Measurements from ENCODE around the gene TBC1D3B.
"Not testable (repeated sequence)": the region's sequence is repeated elsewhere in the genome, so short reads cannot be mapped to it uniquely, and the experiment has no call there.

TBC1D3B gene

GRCh38 chr17:36168836-36169235 is 7.6 kb downstream of the TBC1D3B start:
- not testable (repeated sequence) for DNase-seq

- DNase-seq, result no peak
These were observed 22.4 kb downstream of the TBC1D3B start for GRCh38 chr17:36153895-36154610.

DNA sequence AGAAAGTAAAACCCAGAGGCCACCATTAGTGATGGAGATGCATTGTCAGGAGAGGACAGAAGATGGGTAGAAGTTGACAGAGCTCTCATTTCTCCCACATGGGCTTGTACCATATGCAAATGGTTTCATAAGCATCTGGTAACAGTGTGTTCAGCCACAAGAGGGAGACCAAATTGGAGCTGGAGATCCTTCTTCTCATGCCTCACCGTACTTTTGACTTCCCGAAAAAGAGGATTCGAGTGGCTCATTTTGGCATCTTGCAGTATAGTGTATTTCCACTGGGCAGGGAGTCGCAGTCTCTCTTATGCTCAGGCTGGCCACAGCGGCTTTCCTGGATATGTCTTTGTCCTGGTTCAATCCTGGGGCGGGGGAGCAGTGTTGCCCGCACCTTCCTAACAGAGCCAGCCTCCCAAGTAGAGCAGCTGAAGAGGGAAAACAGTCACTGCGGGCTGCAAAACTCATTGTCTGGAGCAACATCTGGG is 23.8 kb downstream of the TBC1D3B start:
- DNase-seq, result no peak

DNA sequence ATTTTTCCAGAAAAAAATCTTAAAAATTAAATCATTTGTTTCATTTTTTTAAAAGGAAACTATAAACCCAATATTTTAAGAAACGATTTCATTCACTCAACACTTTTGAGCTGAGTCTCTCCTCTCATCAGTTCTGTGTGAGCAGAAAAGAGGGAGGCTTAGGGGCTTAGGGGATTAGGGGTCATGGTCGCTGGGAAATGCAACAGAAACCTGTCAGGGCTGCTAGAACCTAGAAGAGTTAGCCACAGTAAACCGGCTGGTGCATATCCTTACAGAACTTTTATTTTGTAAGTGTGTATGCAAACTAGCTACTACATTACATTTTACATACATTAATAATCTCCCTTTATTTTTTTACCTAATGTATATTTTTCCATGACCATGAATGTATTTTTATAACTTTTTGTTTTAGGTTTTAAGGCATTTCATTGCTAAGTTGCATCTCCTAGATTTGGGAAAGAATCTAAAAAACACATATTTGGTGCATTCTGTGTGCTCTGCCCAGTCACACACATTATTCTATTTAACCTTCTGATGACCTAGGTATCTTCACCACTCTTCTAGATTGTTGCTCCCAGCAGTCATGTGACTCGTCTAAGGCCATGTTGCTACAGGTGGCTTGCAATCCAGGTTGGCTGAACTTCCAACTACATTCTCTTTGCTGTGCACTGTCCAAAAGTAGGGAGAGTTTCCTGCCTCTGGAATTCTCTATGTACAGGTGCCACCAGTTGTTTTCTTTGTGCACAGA is 24.4 kb downstream of the TBC1D3B start:
- DNase-seq, result no peak

DNA sequence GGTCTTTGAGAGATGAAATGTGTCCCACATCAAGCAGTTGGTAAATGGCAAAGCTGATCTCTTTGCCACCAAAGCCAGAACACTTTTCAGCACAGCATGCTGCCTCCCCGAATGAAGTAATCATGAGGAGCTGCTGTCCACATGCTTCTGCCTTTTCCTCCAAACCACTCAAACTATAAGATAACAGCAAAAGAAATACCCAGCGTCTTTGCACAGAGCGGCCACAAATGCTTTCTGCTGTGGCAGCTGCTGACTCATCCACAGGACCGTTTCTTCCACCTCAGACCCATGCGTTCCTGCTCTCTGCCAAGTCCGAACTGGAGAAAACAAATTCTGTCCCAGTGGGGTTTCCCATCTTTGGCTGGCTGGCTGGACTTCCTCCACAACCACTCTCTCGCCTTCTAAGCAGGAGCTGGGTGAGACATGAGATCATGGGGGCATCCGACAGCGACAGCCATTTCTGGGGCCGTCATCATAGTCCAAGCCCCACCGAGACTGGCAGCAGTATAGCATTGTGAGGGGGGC is 27.1 kb downstream of the TBC1D3B start:
- DNase-seq, result no peak

- peak; percentile 28 for DNase-seq
These were observed 27.7 kb downstream of the TBC1D3B start for GRCh38 chr17:36148559-36149295.

- no peak for DNase-seq
These were observed 28.8 kb downstream of the TBC1D3B start for GRCh38 chr17:36147601-36148000.

- no peak for DNase-seq
These were observed 31.3 kb downstream of the TBC1D3B start for GRCh38 chr17:36144981-36145729.

DNA sequence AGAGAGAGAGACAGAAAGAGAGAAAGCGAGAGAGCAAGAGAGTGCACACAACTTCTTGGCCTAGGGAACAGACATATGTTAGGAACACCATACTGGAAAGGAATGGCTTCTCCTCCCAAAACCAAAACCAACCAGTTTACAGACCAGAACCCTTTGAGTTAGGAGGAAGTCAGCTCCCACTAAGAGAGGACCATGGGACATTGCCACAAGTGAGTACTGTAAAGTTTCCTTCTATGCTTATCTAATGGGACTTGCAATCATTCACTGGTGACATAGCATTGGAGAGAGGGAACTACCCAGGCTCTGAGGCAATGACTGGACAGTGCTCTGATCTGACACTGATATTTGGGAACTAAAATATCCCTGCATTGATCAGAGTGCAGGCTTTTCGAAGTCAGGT is 32.4 kb downstream of the TBC1D3B start:
- DNase-seq, result no peak

DNA sequence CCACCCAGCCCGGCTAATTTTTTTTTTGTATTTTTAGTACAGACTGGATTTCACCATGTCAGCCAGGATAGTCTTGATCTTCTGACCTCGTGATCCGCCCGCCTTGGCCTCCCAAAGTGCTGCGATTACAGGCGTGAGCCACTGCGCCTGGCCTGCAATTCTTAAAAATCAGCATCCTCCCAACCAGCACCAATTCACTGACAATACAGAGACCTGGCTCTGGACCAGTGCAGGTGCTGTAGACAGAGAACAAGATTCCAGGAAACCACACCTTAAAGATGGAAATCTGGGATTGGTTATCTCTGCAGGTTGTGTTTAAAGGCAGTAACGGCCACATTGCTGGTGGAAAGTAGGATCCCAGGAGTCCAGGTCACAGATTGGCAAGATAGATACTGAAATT is 33.6 kb downstream of the TBC1D3B start:
- DNase-seq, result no peak

- DNase-seq, result no peak
These were observed 34.2 kb downstream of the TBC1D3B start for GRCh38 chr17:36142235-36142634.

GRCh38 chr17:36136439-36136838 is 40.0 kb downstream of the TBC1D3B start:
- DNase-seq, result no peak

DNA sequence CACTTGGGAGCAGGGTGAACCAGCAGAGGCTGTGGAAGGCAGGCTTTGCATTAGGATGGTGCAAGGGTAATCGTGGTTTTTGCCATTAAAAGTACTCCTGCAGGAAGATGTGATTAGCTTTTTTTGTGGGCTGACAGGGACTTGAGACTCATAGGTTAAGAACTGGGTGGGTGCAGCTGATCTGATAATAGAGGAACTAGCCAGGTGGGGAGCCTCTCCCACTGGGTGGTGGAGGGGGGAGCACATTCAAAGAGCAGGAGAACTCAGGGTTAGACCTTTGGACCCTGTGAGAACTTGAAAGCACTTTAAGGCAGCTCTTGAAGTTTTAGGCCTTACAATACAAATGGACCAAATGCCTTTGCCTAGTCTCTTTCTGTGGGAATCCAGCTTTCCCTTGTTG is 40.4 kb downstream of the TBC1D3B start:
- no peak for DNase-seq

- no peak for DNase-seq
These were observed 41.0 kb downstream of the TBC1D3B start for GRCh38 chr17:36135465-36135864.

DNA sequence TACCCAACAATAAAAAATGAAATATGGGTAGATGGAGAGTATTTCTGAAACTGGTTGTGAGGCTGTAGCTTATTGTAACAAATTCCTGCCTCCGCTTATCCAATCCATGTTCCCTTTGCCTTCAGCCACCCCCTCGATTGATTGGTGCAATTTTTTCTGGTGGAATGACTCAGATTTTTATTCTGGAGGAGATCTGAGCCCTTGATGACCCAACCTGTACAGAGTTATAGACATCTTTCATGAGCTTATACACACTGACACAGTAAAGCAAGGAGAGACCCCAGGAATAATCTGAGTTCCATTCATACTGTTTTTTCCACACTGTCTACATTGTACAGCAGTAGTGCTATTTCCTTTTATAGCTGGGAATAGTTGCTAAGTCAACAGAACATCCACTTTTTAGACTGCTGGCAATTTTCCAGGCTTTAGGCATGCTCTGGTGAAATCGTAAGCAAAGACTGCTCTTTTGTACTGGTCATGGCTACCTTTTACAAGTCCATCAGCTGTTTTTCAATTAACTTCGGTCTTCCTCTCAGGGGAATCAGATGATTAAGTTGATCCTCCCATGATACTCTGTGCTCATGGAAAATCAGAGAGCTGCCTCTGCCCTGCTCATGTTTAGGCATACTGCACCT is 42.7 kb downstream of the TBC1D3B start:
- peak; percentile 31 for DNase-seq

DNA sequence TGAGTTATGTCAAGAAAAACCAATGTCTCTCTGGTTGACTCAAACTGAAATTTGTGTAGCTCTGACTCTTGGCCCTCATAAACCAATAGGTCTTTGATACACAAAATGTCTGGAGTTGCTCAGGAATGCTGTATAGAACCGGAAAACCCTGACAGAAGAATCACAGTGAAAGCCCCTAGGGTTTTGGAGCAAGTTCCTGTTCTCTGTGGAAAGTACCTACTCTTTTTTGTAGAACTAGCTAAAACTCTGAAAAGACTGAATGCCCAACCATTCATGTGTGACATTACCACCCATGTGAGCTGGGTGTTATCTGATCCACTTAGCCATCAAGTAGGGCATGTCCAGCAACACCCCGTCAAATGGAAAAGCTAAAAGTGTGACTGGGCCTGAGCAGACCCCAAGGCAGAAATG is 44.0 kb downstream of the TBC1D3B start:
- no peak for DNase-seq

- DNase-seq, result no peak
These were observed 44.5 kb downstream of the TBC1D3B start for GRCh38 chr17:36131931-36132330.

DNA sequence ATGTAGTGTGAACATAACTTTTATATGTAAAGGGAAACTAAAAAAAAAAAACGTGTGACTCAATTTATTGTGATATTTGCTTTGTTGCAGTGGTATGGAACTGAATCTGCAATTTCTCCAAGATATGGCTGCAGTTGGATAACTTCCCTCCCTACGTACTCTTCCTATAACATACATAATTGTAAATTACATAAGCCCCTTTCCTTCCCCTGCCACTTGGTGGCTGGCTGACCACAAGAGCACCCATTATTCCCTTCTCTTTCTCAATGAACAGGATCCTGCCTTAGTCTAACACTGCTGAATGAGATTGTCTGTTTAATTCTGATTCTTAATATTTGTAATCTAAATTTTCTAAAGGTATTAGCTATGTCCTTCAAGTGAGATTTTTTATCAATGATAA is 45.0 kb downstream of the TBC1D3B start:
- no peak for DNase-seq

- DNase-seq, result no peak
These were observed 46.1 kb downstream of the TBC1D3B start for GRCh38 chr17:36130346-36130745.

DNA sequence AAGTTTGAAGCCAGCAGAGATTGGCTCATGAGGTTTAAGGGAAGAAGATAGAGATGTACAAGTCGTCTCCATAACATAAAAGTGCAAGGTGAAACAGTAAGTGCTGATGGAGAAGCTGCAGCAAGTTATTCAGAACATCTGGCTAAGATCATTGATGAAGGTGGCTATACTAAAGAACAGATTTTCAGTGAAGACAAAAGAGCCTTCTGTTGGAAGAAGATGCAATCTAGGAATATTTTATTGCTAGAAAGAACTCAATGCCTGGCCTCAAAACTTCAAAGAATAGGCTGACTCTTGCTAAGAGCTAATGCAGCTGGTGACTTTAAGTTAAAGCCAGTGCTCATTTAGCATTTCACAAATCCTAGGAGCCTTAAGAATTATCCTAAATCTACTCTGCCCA is 46.8 kb downstream of the TBC1D3B start:
- DNase-seq, result no peak

GRCh38 chr17:36128411-36128978 is 47.9 kb downstream of the TBC1D3B start:
- DNase-seq, result no peak

GRCh38 chr17:36127911-36128310 is 48.5 kb downstream of the TBC1D3B start:
- DNase-seq, result no peak

All from NCI-H1105 (cell line).